ENCODE results near the gene BAZ1B. TPM values are rescaled to one million over a fixed set of nuclear protein-coding genes. Genes with fewer than 3 reads are reported as not detected.

BAZ1B gene
- total RNA-seq, 2 experiments from 2014 or later: 77.8 to 117 TPM

DNA sequence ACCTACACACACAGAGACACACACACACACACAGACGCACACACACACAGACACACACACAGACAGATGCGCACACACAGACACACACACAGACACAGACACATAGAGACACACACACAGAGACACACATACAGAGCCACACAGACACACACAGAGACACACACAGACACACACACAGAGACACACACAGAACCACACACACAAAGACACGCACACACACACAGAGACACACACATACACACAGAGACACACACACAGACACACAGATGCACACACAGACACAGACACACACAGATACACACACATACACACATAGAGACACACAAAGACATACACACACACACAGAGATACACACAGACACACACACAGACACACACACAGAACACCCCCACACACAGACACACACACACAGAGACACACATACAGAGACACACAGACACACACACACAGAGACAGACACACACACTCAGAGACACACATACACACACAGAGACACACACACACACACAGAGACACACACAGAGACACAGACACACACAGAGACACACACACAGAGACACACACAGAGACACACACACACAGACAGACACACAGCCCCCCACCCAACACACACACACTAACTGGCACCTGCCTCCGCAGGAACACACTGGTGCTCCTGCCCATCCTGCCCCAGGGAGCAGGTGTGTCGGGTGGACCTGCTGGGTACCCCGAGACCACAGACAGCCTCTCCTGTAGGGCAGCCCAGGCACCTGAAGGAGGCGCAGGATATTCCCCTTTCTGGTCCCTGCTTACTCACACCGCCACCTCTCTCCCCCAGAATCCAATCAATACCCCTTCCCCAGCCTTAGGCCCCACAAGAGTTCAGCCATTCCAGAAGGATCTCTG, 93.9 kb downstream of the BAZ1B start:
- no peak overlapping the region for H3K4me3 ChIP-seq (ENCODE audit: low read depth, low read length, poor library complexity, severe bottlenecking)
- TF ChIP-seq, protein P1, sequence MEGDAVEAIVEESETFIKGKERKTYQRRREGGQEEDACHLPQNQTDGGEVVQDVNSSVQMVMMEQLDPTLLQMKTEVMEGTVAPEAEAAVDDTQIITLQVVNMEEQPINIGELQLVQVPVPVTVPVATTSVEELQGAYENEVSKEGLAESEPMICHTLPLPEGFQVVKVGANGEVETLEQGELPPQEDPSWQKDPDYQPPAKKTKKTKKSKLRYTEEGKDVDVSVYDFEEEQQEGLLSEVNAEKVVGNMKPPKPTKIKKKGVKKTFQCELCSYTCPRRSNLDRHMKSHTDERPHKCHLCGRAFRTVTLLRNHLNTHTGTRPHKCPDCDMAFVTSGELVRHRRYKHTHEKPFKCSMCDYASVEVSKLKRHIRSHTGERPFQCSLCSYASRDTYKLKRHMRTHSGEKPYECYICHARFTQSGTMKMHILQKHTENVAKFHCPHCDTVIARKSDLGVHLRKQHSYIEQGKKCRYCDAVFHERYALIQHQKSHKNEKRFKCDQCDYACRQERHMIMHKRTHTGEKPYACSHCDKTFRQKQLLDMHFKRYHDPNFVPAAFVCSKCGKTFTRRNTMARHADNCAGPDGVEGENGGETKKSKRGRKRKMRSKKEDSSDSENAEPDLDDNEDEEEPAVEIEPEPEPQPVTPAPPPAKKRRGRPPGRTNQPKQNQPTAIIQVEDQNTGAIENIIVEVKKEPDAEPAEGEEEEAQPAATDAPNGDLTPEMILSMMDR (conservative IDR thresholded peaks at IDR 0.05; ENCODE audit: low read length): peak; percentile 47
- no peak for TF ChIP-seq EZH2phosphoT487 (IDR thresholded peaks at IDR 0.05; ENCODE audit: borderline replicate concordance, low read depth, low read length)
- H3K4me1 ChIP-seq (ENCODE audit: insufficient read depth, low read length, poor library complexity, severe bottlenecking): no peaks in the 10 kb centered on the region
- no peak overlapping the region for H3K27ac ChIP-seq (ENCODE audit: low read depth, low read length, poor library complexity, severe bottlenecking)
- no peaks in the 10 kb centered on the region for H4K20me1 ChIP-seq (ENCODE audit: insufficient read depth, low read length)
- no peaks in the 10 kb centered on the region for H3K9me2 ChIP-seq (ENCODE audit: insufficient read depth, low read length)
- BruUV-seq (replicated peaks): no TSS peak
- CTCF ChIA-PET (ENCODE audit: unreplicated experiment): no interaction called here
- no peaks in the 10 kb centered on the region for H3K36me3 ChIP-seq (ENCODE audit: insufficient read depth, low read length)
- no peak for DNase-seq (ENCODE audit: low spot score)
- H3K4me2 ChIP-seq (ENCODE audit: low read length): no peak overlapping the region
- POLR2A ChIA-PET: no interaction called here
- intact Hi-C loops (cut with micrococcal nuclease; ENCODE audit: unreplicated experiment): no loop called here
- H2AFZ ChIP-seq (ENCODE audit: low read length): no peak overlapping the region
- H3K9me3 ChIP-seq (ENCODE audit: low read length): no peaks in the 10 kb centered on the region
- no peaks in the 10 kb centered on the region for H3K79me2 ChIP-seq (ENCODE audit: insufficient read depth, low read depth, low read length)

DNA sequence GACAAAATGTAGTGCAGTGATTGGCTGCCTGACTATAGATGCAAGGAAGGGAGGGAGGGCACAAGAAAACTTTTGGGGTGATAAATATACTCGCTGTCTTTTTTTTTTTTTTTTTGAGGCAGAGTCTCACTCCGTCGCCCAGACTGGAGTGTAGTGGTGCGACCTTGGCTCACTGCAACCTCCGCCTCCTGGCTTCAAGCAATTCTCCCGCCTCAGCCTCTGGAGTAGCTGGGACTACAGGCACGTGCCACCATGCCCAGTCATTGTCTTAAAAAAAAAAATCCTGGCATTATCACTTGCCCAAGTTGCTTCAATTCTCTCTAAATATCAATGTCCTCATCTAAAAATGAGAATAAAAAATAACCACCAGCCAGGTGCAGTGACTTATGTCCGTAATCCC, 96.1 kb downstream of the BAZ1B start:
- intact Hi-C loops (cut with micrococcal nuclease; ENCODE audit: unreplicated experiment): no loop called here
- no peaks in the 10 kb centered on the region for H3K79me2 ChIP-seq (ENCODE audit: insufficient read depth, low read depth, low read length)
- POLR2A ChIA-PET: interaction anchor here (0.5 to 1.0 kb wide), 4 partner anchors 11 to 544 kb away, joined by 3 to 5 read pairs (median 4); no protein-coding TSS in a partner anchor

More for the DNA sequence above, 96.1 kb downstream of the BAZ1B start:
- CTCF ChIA-PET (ENCODE audit: unreplicated experiment): no interaction called here
- H3K36me3 ChIP-seq (ENCODE audit: insufficient read depth, low read length): no peaks in the 10 kb centered on the region
- no peak overlapping the region for H3K27ac ChIP-seq (ENCODE audit: low read depth, low read length, poor library complexity, severe bottlenecking)
- no peaks in the 10 kb centered on the region for H4K20me1 ChIP-seq (ENCODE audit: insufficient read depth, low read length)
- no peak for DNase-seq (ENCODE audit: low spot score)
- no peak for TF ChIP-seq EZH2phosphoT487 (IDR thresholded peaks at IDR 0.05; ENCODE audit: borderline replicate concordance, low read depth, low read length)
- TF ChIP-seq, protein P1 (conservative IDR thresholded peaks at IDR 0.05; ENCODE audit: low read length): no peak
- no peaks in the 10 kb centered on the region for H3K9me2 ChIP-seq (ENCODE audit: insufficient read depth, low read length)
- H3K4me2 ChIP-seq (ENCODE audit: low read length): no peak overlapping the region
- H2AFZ ChIP-seq (ENCODE audit: low read length): no peak overlapping the region
- H3K4me1 ChIP-seq (ENCODE audit: insufficient read depth, low read length, poor library complexity, severe bottlenecking): no peaks in the 10 kb centered on the region
- no TSS peak for BruUV-seq (replicated peaks)
- no peaks in the 10 kb centered on the region for H3K9me3 ChIP-seq (ENCODE audit: low read length)
- H3K4me3 ChIP-seq (ENCODE audit: low read depth, low read length, poor library complexity, severe bottlenecking): no peak overlapping the region

Data from OCI-LY7 (cell line).